GM19324 (cell line): ENCODE results near the gene LSM4.

ENCODE experiments used
- ATAC-seq: cut with Tn5 transposase; IDR thresholded peaks from one replicate; pipeline ENCODE4 v1.9.1; 2021; ENCODE audit warnings: mild to moderate bottlenecking, moderate library complexity; ENCODE audit not compliant: unreplicated experiment, low FRiP score

Gene LSM4

GRCh38 chr19:18261474-18261873 lies 61.4 kb downstream of the LSM4 start:
- ATAC-seq, result no peak

- ATAC-seq, result no peak
Observed at GRCh38 chr19:18259893-18260292, 63.0 kb downstream of the LSM4 start.

- ATAC-seq, result no peak
Observed at GRCh38 chr19:18257503-18258470, 65.1 kb downstream of the LSM4 start.
